Measurements from ENCODE around the gene NPW.

The NPW gene

DNA sequence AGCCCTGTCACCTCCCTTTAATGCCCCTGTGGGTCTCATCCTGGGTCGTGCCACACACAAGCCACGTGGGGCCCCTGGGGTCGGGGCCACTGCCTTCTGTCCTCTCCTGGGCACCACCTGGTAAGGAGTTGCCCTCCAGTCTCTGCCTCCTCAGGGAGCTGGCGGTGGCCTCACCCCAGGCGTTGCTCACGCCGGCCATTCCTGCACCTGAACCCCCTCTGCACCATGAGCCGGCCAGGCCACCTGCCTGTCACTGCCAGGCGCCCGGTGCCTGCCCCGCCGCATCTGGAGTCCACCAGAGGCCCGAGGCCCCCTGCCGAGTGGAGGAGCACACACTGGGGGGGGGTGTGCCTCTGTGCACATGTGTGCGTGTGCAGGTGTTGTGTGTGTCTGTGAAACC is 17.5 kb downstream of the NPW start:
- no peak for DNase-seq

- no peak for DNase-seq
These were observed 18.2 kb downstream of the NPW start for GRCh38 chr16:2037647-2038381.

GRCh38 chr16:2038382-2039231 is 19.0 kb downstream of the NPW start:
- DNase-seq: no peak

DNA sequence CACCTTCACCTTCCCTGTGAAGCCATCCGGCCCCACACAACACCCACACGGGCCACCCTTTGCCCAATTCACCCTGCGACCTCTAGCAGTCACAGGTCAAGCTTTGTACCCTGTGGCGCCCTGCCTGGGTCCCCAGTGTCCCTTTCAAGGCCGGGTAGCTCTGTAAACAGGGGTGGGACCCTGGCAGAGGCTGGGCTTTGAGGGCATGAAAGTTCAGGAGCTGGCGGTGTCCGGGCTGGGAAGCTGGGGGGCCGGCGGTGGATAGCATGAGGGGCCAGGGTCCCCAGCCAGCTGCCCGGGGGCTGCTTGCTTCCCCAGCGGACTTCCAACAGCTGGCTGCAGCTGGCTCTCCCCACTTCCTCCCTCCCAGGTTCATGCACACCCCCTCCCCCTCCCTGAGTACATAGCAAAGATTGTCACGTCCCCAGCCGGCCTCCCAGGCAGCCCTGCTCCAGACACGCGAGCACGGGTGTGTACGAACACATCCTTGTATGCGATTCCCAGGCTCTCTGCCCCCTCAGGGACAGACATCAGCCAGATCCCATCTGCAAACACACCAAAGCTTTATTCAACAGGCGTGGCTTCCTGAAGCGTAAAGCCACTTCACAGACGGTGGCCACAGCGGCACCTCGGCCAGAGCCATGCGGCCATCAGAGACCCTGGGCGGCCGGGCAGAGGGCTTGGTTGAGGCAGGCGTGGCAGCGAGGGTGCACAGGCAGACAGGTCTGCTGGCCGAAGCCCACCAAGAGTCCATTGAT is 19.9 kb downstream of the NPW start:
- no peak for DNase-seq

- DNase-seq: no peak
These were observed 20.6 kb downstream of the NPW start for GRCh38 chr16:2040041-2040786.

GRCh38 chr16:2040787-2041522 is 21.4 kb downstream of the NPW start:
- DNase-seq: no peak

DNA sequence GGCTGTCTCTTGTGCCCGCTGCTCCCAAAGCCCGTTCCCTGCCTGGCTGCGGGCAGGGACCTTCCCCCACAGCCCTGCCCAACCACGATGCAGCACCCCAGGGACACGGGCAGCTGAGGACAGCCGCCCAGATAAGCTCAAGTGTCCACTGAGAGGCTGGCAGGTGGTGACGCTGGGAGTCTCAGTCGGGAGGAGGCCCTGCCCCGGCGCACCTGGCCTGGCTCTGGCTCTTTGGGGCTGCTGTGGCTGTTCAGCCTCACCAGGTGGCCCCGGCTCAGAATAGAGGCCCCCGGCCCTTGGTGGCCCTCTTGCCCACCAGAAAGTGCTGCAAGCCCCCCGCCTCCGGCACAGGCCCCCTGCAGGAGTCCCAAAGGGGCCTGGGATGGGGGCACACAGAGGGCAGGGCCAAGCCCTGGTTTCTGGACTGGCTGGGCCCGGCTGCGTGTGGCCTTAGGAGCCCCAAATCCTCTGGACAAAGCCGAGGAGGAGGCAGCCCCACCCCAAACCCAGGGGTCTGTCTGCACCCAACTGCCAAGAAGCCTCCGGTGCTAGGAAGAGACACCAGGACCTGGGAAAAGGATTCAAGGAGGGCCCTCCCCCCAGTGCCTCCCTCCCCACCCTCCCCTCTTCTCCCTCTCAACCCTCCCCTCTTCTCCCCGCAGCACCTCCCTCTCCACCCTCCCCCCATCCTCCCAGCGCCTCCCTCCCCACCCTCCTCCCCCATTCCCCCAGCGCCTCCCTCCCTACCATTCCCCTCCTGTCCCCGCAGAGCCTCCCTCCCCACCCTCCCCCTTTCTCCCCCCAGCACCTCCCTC is 22.8 kb downstream of the NPW start:
- DNase-seq: no peak

DNA sequence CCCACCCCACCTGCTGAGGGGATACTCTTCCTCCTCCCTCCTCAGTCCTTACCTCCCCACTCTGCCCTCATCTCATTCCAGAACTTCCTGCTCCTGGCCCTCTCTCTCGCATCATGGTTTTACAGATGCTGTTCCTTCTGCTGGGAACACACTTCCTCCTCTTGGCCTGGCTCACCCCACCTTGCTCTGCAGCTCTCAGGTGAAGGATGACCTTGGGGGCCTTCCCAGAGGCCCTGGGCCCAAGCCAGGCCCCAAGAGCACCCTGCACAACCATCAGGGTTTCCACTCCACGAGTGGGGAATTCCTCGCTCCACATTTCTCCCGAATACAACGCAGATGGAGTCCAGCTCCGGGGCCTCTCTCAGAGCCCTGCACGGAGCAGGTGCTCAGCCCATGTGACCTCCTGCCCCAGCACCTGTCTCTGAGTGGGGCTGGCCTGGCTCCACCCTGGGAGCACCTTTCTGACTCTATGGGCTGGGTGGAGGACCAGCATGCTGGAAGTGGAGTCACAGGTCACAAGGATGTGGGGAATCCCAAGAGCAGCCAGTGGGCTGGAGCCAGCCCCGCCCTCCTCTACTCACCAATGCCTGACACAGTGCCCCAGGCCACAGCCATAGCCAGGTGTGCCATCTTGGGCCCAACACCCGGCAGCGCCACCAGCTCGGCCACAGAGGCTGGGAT is 23.5 kb downstream of the NPW start:
- DNase-seq: no peak

GRCh38 chr16:2043667-2044451 is 24.3 kb downstream of the NPW start:
- DNase-seq: no peak

DNA sequence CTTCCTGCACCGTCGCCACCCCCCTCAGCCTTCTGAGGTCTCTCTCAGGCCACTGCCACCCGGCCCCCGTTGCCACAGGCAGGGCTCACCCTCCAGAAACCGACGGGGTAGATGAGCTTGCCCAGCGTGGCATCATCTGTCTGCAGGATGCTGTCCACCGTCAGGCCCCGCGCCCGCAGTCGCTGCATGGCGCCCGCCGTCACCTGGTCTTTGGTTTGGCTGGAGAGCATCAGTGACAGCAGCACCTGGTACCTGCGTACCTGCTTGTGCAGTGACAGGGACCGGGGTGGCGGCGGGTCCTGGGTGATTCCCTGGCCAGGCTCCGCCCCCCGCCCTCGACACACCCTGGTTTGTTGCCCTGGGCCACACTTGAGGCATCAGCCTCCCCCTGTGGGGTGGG is 25.0 kb downstream of the NPW start:
- DNase-seq: no peak

- no peak for DNase-seq
These were observed 26.6 kb downstream of the NPW start for GRCh38 chr16:2045965-2046892.

GRCh38 chr16:2046893-2047329 is 27.3 kb downstream of the NPW start:
- DNase-seq: no peak

DNA sequence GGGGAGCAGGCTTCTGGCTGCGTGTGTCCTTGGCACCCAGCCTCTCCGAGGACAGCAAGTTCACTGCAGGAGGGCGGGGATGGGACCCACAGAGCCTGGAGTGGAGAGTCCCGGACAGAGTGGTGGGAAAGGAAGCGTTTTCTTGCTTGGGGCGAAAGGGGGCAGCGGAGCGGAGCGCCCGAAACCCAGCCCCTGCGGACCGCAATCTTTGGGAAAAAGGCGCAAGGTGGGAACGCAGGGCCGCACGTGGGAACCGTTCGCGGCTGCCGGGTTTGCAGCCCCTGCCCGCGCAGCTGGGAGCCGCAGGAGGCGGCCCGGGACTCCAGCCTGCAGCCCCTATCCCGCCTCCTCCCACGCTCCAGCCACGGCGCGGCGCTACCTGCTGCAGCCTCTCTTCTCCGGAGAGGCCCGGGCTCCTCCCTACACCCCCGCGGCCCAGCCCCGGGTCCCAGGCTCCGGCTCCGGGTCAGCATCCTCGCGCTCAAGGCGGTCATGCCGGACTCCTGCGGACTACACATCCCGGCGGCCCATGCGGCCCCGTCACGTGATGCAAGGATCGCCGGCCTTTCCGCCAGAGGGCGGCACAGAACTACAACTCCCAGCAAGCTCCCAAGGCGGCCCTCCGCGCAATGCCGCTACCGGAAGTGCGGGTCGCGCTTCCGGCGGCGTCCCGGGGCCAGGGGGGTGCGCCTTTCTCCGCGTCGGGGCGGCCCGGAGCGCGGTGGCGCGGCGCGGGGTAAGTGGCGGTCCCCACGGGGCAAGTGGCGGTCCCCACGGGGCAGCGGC is 27.9 kb downstream of the NPW start, which contains the start of the genes NTHL1 and TSC2:
TSS of gene NTHL1 (minus strand) at position 505 of the 786 bp plus-strand sequence. CDS start at position 494, 11 bp downstream.
TSS of gene TSC2 (plus strand) at position 656 of the 786 bp plus-strand sequence. CDS start 631 bp downstream, outside the sequence.
- DNase-seq: peak; percentile 85 to 87

DNA sequence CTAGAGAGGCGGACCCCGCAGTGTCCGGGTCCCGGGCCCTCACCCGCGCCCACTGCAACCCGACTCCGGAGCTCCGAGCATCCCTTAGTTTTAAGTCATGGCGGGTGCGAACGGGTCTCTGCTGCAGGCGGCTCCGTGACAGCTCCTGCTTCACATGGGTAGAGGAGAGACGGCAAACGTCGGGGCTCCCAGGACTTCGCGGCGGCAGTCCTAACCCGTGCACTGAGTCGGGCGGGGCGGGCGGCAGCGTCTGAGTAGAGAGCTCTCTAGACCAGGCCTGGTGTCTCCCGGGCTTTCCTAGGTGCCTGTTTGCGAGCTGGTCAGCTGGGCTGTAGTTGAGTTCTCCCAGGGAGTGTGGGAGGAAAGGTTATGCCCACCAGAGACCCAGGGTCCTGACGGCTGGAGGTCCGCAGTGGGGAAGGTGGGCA is 28.5 kb downstream of the NPW start:
- DNase-seq: peak in 1 of 2 experiments; percentile 9

DNA sequence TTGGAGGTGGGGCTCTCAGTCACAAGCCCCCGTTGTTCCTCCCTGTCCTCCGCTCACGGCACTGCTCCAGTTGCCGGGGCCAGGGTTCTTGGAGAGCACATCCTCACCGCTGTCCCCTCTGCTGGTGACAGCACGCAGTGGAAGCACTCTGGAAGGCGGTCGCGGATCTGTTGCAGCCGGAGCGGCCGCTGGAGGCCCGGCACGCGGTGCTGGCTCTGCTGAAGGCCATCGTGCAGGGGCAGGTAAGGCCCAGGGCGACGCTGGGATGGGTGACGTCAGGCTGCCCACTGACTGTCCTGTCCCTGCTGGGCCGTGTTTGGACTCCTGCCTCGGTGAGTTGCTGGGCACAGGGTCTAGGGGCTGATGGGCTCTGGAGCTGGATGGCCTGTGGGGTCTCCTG is 33.6 kb downstream of the NPW start:
- DNase-seq: no peak

DNA sequence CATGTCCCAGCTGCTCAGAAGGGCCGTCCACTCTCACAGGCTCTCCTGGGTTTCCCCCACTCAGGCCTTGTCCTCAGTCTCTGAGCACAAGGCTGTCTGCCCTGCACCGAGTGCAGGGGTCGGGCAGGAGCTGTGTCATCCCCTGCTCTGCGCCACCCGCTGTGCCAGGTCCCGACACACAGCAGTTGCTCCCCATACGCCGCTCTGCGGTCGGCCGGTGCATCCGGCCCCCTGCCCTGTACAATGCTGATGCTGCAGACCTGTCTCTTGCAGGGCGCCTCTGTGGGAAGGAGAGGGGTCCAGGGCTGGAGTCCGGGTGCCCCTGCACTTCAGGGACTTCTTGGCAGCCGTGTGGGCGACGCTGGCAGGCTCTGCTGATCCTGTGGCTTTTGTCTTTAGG is 34.3 kb downstream of the NPW start:
- DNase-seq: no peak

GRCh38 chr16:2054543-2055245 is 35.1 kb downstream of the NPW start:
- DNase-seq: no peak

Data from activated CD4-positive, alpha-beta T cell treated with anti-CD3 and anti-CD28 coated beads, Interleukin-2, amount 50 U/mL, for 4 hours (primary cell).